GM10248 (cell line): ENCODE measurements around the gene LEMD2.

ENCODE experiments used
- CTCF ChIA-PET: fragments of 300-600 bp; sonication (Branson Sonifier 250); formaldehyde crosslinking; extraction: SDS; loops from one replicate; lab custom pipeline; 2021; ENCODE audit warnings: antibody characterized with exemption; lab: Yijun Ruan, JAX
- POLR2A ChIA-PET: fragments of 350-650 bp; sonication (Branson Sonifier 250); formaldehyde crosslinking; extraction: SDS; loops from one replicate; lab custom pipeline; 2020; ENCODE audit warnings: antibody characterized with exemption; lab: Yijun Ruan, JAX
- DNase-seq: peaks from one replicate; pipeline ENCODE4 v3.0.0; 2012; ENCODE audit errors: extremely low spot score
- TF ChIP-seq, protein P1 (sequence below): IDR thresholded peaks from 2 replicates; pipeline ENCODE4 v1.5.1; 2012; ENCODE audit warnings: mild to moderate bottlenecking, low read depth; ENCODE audit errors: extremely low read depth, missing control alignments, control extremely low read depth

Gene LEMD2

DNA sequence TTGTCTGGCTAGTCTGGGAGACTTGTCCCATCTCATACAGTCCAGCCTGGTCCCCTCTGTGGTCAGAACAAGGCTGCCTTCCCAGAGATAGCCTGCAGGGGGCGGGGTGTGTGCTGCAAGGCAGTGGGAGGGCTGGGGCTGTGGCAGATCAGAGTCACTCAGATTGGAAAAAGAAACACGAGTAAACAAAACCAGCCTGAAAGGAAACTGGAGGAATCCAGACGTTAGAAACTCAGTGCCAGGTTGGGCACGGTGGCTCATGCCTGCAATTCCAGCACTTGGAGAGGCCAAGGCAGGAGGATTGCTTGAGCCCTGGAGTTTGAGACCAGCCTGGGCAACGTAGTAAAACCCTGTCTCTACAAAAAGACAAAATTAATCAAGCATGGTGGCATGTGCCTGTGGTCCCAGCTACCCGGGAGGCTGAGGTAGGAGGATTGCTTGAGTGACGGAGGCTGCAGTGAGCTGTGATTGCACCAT lies 20.2 kb downstream of the LEMD2 start:
- TF ChIP-seq, protein P1, sequence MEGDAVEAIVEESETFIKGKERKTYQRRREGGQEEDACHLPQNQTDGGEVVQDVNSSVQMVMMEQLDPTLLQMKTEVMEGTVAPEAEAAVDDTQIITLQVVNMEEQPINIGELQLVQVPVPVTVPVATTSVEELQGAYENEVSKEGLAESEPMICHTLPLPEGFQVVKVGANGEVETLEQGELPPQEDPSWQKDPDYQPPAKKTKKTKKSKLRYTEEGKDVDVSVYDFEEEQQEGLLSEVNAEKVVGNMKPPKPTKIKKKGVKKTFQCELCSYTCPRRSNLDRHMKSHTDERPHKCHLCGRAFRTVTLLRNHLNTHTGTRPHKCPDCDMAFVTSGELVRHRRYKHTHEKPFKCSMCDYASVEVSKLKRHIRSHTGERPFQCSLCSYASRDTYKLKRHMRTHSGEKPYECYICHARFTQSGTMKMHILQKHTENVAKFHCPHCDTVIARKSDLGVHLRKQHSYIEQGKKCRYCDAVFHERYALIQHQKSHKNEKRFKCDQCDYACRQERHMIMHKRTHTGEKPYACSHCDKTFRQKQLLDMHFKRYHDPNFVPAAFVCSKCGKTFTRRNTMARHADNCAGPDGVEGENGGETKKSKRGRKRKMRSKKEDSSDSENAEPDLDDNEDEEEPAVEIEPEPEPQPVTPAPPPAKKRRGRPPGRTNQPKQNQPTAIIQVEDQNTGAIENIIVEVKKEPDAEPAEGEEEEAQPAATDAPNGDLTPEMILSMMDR, result peak; percentile 73
- ChIA-PET POLR2A (no interaction called here), CTCF (interaction anchor here (1.0 to 10.1 kb wide), 17 partner anchors 8 to 481 kb away, joined by 3 to 82 read pairs (median 4); partner anchors contain the start of gene LEMD2)
- DNase-seq, result peak; percentile 83

DNA sequence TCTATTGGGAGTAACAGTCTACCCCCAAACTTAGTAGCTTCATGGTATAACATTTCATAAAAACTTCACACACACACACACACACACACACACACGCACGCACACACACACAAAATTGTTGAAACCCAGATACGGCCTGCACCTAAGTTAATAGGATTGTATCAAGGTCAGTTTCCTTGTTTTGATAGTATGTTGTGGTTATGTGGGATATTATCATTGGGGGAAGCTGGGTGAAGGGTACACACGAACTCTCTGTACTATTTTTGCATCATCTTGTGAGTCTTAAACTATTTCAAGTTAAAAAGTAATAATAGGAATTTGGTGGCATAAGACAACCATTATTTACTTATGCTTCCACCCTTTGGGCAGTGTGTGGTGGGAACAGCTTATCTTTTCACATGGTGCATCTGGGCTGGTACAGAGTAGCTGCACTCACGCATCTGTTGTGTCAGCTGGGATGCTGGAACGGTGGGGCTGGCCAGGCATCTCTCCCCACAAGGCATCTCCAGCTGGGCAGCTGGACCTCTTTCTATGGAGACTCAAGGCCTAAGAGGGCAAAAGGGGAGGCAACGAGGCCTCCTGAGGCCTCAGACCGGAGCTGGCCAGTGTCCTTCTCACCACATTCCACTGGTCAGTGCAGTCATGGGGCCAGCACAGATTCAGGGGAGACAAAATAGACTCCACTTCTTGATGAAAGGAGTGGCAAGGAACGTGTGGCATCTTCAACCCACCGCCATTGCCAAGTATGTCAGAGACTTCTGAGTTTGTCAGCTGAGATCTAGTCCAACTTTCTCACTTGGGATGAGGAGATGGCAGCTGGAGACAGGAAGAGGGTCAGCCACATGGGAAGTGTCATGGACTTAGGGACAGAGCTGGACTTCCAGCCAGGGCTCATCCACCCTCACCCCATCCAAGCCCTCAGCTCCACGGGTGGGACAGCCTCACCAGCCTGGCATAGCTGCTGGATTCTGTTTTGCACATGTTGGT lies 21.7 kb downstream of the LEMD2 start:
- DNase-seq, result no peak
- CTCF ChIA-PET, result interaction anchor here (0.7 to 10.1 kb wide), 20 partner anchors 7 to 387 kb away, joined by 3 to 82 read pairs (median 4); no protein-coding TSS in a partner anchor
- POLR2A ChIA-PET, result no interaction called here
- TF ChIP-seq, protein P1, result no peak

DNA sequence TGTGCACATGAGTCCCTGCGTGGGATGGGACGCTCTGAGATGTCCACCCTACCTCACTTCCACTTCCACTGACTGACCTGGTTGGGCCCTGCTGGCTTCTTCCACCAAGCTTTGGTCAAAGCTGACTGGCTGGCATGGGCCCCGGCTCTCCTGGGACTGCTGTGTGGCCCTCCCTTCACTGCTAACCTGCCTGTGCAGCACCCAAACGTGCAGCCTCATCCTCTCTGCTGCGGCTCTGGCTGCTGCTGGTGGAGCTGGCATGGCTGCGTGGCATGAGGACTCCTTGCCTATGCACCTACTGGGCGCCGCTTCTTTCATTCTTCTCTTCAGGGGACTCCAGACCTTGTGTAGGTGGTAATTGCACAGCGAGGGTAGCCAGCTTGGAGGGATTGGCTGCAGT lies 23.6 kb downstream of the LEMD2 start:
- CTCF ChIA-PET, result interaction anchor here (5.2 to 8.6 kb wide), 2 partner anchors 14 to 389 kb away, joined by 44 to 82 read pairs; no protein-coding TSS in a partner anchor
- no peak for DNase-seq
- POLR2A ChIA-PET, result no interaction called here
- TF ChIP-seq, protein P1, result no peak

DNA sequence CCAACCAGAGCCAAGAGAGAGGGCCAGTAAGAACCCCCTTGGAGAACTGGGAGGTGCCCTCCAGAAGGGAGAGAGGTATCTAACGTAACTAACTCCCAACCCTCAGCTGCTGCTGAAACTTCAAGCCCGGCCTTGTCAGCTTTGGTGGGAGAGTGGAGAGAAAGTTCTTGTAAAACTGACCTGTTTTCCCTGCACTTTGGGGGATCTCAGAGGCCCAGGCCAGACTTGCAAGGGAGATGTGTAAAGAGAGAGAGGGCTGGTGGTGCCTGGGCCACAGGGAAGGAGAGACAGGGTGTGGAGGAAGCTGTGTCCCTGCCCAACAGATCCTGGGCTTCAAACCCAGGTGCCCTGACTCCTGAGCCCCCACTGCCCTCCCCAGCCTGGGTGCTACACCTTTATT lies 24.9 kb downstream of the LEMD2 start:
- TF ChIP-seq, protein P1, result no peak
- ChIA-PET CTCF (interaction anchor here (2.2 to 8.3 kb wide), 4 partner anchors 7 to 178 kb away, joined by 7 to 78 read pairs (median 18); partner anchors contain the start of gene UQCC2), POLR2A (no interaction called here)
- DNase-seq, result no peak

DNA sequence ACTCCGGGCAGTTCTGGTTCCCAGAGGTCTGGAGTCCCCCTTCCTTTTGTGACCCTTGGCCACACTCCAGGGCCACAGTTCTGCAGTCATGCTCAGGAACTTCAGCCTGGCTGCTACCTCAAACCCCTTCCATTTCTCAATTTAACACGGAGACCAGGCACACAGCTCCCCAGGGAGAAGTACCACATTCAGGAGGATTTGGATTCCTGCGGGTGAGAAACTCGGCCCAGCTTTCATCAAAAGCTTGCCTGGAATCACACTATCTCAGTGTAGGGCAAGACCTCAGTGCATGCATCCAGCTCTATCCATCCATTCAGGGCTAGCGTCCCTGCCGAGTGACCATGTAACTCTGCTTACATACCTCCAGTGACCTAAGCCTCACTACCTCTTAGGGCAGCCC lies 25.4 kb downstream of the LEMD2 start:
- ChIA-PET CTCF (interaction anchor here (2.2 to 8.3 kb wide), 4 partner anchors 7 to 177 kb away, joined by 7 to 78 read pairs (median 18); partner anchors contain the start of gene UQCC2), POLR2A (no interaction called here)
- TF ChIP-seq, protein P1, result no peak
- DNase-seq, result no peak

DNA sequence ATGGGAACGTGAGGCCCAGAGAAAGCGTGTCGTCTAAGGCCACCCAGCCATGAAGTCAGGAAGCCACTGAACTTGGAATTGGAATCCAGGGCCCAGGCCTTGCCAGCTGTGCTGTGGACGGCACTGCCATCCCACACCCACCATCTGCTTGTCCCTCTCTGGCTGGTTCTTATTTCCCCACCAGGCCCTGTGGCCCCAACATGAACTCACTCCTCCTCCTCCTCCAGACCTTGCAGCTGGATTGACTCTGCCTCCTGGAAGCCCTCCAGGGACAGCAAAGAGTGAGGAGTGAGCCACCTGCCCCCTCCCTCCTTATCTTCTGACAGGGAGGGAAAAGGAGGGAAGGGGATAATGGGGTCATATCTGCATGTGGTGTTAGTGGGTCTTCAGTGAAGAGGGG lies 26.2 kb downstream of the LEMD2 start:
- ChIA-PET POLR2A (no interaction called here), CTCF (interaction anchor here (2.2 to 8.3 kb wide), 4 partner anchors 8 to 176 kb away, joined by 7 to 78 read pairs (median 18); partner anchors contain the start of gene UQCC2)
- DNase-seq, result no peak
- TF ChIP-seq, protein P1, result no peak
